Ectodermal cell (in vitro differentiated cells): ENCODE results near the gene C9orf153.

ENCODE experiments used
- H3K27ac ChIP-seq: 2 replicates; pipeline ENCODE4 v1.7.0; 2013; ENCODE audit warnings: mild to moderate bottlenecking, low read depth, low read length; ENCODE audit not compliant: insufficient read depth, poor library complexity, severe bottlenecking
- H3K27me3 ChIP-seq: 2 replicates; pipeline ENCODE4 v1.7.0; 2013; ENCODE audit warnings: mild to moderate bottlenecking, low read length; ENCODE audit not compliant: insufficient read depth, control insufficient read depth, poor library complexity, severe bottlenecking
- H3K36me3 ChIP-seq: one replicate; pipeline ENCODE4 v1.7.0; 2013; ENCODE audit warnings: low read length; ENCODE audit not compliant: control insufficient read depth, insufficient read depth
- H3K4me1 ChIP-seq: one replicate; pipeline ENCODE4 v1.7.0; 2013; ENCODE audit warnings: low read length; ENCODE audit not compliant: control insufficient read depth, insufficient read depth
- H3K4me3 ChIP-seq: 2 replicates; pipeline ENCODE4 v1.7.0; 2013; ENCODE audit warnings: low read depth, low read length, control low read depth; ENCODE audit not compliant: insufficient read depth
- H3K9me3 ChIP-seq: 2 replicates; pipeline ENCODE4 v1.7.0; 2013; ENCODE audit warnings: mild to moderate bottlenecking, low read length, moderate library complexity; ENCODE audit not compliant: control insufficient read depth
- WGBS, 2 experiments: methylation state at CpG; one replicate each; pipeline ENCODE4 v1.1.7; 2013; ENCODE audit warnings: missing lambda C conversion rate in 2 of 2; 5-methylcytosine and 5-hydroxymethylcytosine counted together

Gene C9orf153

GRCh38 chr9:86181379-86182315 lies 77.8 kb downstream of the C9orf153 start:
- Histone ChIP-seq H3K4me3 (no peak overlapping the region), H3K4me1 (no peaks in the 10 kb centered on the region), H3K9me3 (no peaks in the 10 kb centered on the region), H3K36me3 (no peaks in the 10 kb centered on the region), H3K27ac (no peak overlapping the region), H3K27me3 (no peaks in the 10 kb centered on the region)
- 67 to 86% methylated on average over 2 to 3 of the region's 3 CpGs for WGBS, 2 experiments

- 85 to 90% methylated on average over 5 of the region's 5 CpGs for WGBS, 2 experiments
- Histone ChIP-seq H3K27ac (no peak overlapping the region), H3K4me3 (no peak overlapping the region), H3K27me3 (no peaks in the 10 kb centered on the region), H3K36me3 (no peaks in the 10 kb centered on the region), H3K4me1 (no peaks in the 10 kb centered on the region), H3K9me3 (no peaks in the 10 kb centered on the region)
These were observed 81.0 kb downstream of the C9orf153 start for GRCh38 chr9:86178503-86178902.

DNA sequence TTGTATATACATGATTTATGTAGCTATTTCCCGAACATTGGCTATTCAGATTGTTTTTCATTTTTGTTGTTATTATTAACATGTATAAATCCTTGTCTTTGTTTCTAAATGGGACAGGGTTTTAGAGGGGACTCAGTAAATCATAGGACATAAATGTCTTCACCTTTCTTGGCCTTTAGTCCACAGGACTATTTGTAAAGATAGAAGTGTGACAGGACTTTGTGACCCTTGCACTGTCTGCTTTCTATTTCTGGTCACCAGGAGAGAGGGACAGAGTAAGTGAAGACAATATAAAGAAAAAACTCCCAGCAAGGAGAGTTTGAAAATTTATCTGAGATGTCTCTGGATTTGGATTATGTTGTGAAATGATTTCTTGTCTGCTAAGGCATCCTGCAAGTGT lies 81.5 kb downstream of the C9orf153 start:
- Histone ChIP-seq H3K4me3 (no peak overlapping the region), H3K36me3 (no peaks in the 10 kb centered on the region), H3K27ac (no peak overlapping the region), H3K9me3 (no peaks in the 10 kb centered on the region), H3K27me3 (no peaks in the 10 kb centered on the region), H3K4me1 (no peaks in the 10 kb centered on the region)
- 86% methylated on average over 1 of the region's 1 CpG; no CpG with 5 or more reads in 1 of the 2 experiments for WGBS, 2 experiments

DNA sequence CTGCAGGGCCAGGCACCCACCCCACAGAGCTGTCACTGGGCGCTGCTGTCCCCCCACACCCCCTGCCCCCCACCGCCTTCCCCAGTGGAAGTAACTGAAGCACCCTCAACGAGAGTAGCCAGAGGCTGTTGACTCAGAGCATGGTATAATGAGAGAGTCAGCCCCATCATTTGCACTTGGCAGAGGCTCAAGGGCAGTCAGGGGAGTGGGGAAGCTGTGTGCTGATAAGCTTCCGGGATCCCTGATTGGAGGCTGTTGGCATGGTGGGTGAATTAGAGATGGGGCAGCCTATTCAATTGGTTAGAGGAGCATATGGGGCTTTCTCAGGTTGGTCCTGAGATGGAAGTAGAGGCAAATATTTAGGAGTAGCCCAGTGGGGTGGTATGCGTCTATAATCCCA lies 83.0 kb downstream of the C9orf153 start:
- no peaks in the 10 kb centered on the region for H3K36me3 ChIP-seq
- no peaks in the 10 kb centered on the region for H3K9me3 ChIP-seq
- WGBS, 2 experiments = 82 to 87% methylated on average over 5 of the region's 5 CpGs
- no peaks in the 10 kb centered on the region for H3K27me3 ChIP-seq
- H3K4me1 ChIP-seq = no peaks in the 10 kb centered on the region
- no peak overlapping the region for H3K27ac ChIP-seq
- no peak overlapping the region for H3K4me3 ChIP-seq

DNA sequence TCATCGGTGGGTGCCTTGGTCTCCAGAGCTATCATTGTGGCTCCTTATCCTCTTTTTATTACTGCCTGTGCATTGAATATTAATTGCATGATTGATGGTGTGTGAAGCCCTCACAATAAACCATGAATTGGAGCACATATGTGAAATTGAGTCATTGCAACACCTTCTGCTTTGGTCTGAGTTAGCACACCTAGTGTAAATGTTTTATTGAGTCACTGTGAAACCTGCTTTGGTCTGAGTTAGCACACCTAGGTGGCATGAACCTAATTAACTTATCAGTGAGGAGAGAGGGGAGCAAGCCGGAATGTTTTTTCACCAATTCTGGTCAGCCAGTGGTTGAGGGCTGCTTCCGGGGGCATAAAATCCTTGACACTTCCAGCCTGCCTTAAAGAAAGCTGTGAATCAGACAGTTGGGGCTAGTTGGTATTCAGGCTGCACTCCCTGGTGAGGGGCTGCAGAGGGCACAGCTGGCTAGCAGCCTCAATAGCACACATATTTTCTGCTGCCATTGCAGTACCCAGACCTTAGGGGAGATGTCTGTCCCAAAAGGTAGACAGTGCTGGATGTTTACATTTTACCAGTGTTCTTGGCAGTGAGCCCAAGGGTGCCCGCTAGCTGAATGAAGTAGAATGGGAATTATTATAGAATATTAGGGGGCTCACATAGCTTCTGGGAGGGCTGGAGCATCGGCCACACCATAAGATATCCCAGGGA lies 83.6 kb downstream of the C9orf153 start:
- Histone ChIP-seq H3K36me3 (no peaks in the 10 kb centered on the region), H3K27me3 (no peaks in the 10 kb centered on the region), H3K9me3 (no peaks in the 10 kb centered on the region), H3K27ac (no peak overlapping the region), H3K4me3 (no peak overlapping the region), H3K4me1 (no peaks in the 10 kb centered on the region)
- 89 to 93% methylated on average over 5 of the region's 5 CpGs for WGBS, 2 experiments

GRCh38 chr9:86175223-86175622 lies 84.2 kb downstream of the C9orf153 start:
- 93 to 97% methylated on average over 5 of the region's 5 CpGs for WGBS, 2 experiments
- Histone ChIP-seq H3K4me1 (no peaks in the 10 kb centered on the region), H3K27me3 (no peaks in the 10 kb centered on the region), H3K27ac (no peak overlapping the region), H3K36me3 (no peaks in the 10 kb centered on the region), H3K4me3 (no peak overlapping the region), H3K9me3 (no peaks in the 10 kb centered on the region)
